Adrenal gland (tissue), 12 donors: ENCODE data around the gene GNB1L. TPM values are rescaled to one million over a fixed set of nuclear protein-coding genes. Genes with fewer than 3 reads are reported as not detected.

ENCODE experiments used
- DNase-seq, 7 donors: peaks; one replicate each; pipeline ENCODE4 v3.0.0-alpha.2; 2019 to 2020
- H3K27ac ChIP-seq, 5 donors: fragments of 200-600 bp; sonication (generic) in 4 of 5; 1 replicate in 3 of 5; 2 replicates in 2 of 5; pipeline versions ENCODE4 v1.5.1 to v1.8.0; 2016 to 2020; ENCODE audit warnings: mild to moderate bottlenecking in 1 of 5
- H3K27me3 ChIP-seq: fragments of 200-600 bp; 2 replicates; pipeline ENCODE4 v1.8.0; 2021
- H3K36me3 ChIP-seq, 2 donors: fragments of 200-600 bp; replicated peaks in 1 of 2; 1 replicate in 1 of 2; 2 replicates in 1 of 2; pipeline versions ENCODE4 v1.5.1 to v1.8.0; 2018 to 2022
- H3K4me1 ChIP-seq, 2 donors: fragments of 200-600 bp; replicated peaks in 1 of 2; 1 replicate in 1 of 2; 2 replicates in 1 of 2; pipeline versions ENCODE4 v1.5.1 to v1.8.0; 2018 to 2021
- H3K4me3 ChIP-seq, 4 donors: fragments of 200-600 bp; sonication (generic) in 3 of 4; one replicate each; pipeline ENCODE4 v1.5.1; 2016 to 2018
- H3K9me3 ChIP-seq, 3 donors: fragments of 200-600 bp; sonication (generic) in 1 of 3; replicated peaks in 1 of 3; 1 replicate in 2 of 3; 2 replicates in 1 of 3; pipeline versions ENCODE4 v1.5.1 to v1.8.0; 2016 to 2021
- CTCF ChIP-seq, 6 experiments: fragments of 450-650 bp in 4 of 6; fragments of 200-600 bp in 2 of 6; sonication (generic) in 1 of 6; IDR thresholded peaks; 1 replicate in 5 of 6; 2 replicates in 1 of 6; pipeline versions ENCODE4 v1.5.1 to v1.8.0; 2016 to 2021; ENCODE audit warnings: antibody characterized with exemption in 6 of 6, mild to moderate bottlenecking in 2 of 6, moderate library complexity in 1 of 6
- POLR2A ChIP-seq, 2 donors: fragments of 450-650 bp; IDR thresholded peaks; one replicate each; pipeline ENCODE4 v1.6.1; 2017; ENCODE audit warnings: antibody characterized with exemption in 2 of 2, mild to moderate bottlenecking in 2 of 2, moderate library complexity in 1 of 2
- WGBS, 4 donors: extraction: QIAGEN DNeasy Blood & Tissue Kit in 2 of 4; methylation state at CpG; one replicate each; pipeline versions ENCODE4 v1.1.5 to v1.1.7; 2013 to 2017; 5-methylcytosine and 5-hydroxymethylcytosine counted together
- intact Hi-C, 2 donors: fragments of 100-400 bp; cut with DNase I; formaldehyde crosslinking; loops; one replicate each; pipeline versions ENCODE4 v1.14.1 to v1.15.0; 2022 to 2023
- polyA plus RNA-seq, 3 donors: library from polyadenylated mRNA; stranded (reverse); fragments of 200-250 nt in 2 of 3; fragments of 350-450 nt in 1 of 3; fragmentation: Illumina TruSeq in 1 of 3; extraction: RNeasy Lipid Tissue Mini Kit (QIAGEN cat#74804) in 1 of 3; gene quantifications; one replicate each; pipeline ENCODE4 v1.2.3, GENCODE V29; 2013 to 2014
- total RNA-seq, 9 donors: library from RNA; depleted of rRNA in 4 of 9; stranded (reverse); fragments of >200 nt in 4 of 9; fragments of 120-200 nt in 1 of 9; fragmentation: NEBNext Ultra II Directional in 1 of 9; extraction: Animal tissue kit (Norgen Biotek cat#: 25700) in 1 of 9; gene quantifications; one replicate each; pipeline versions ENCODE4 v1.1.0 to v1.2.4, GENCODE V29; 2013 to 2023
- donor health status: healthy with polysubstance abuse.
- donor health status: Bipolar disorder and iron deficiency.
- donor health status: DM: yes; HTN: yes; CAD: no.
- donor health status: DM: no; HTN: no; CAD: no.
- donor health status: DM: no; HTN: no; CAD: no.
- donor health status: DM: yes; HTN: yes; CAD: no.

GNB1L gene
- total and polyA plus RNA-seq, 12 donors = 0.26 to 6.6 (median 4.2) TPM; not detected in 1

GRCh38 chr22:19871023-19871844 is 16.6 kb upstream of the GNB1L start:
- H3K9me3 ChIP-seq = no peaks in the 10 kb centered on the region
- H3K27ac ChIP-seq = no peak overlapping the region
- no peak for TF ChIP-seq POLR2A (IDR thresholded peaks at IDR 0.05)
- no peak for TF ChIP-seq CTCF (IDR thresholded peaks at IDR 0.05)
- H3K36me3 ChIP-seq = no peaks in the 10 kb centered on the region
- intact Hi-C loops = no loop called here
- no peak overlapping the region for H3K4me3 ChIP-seq
- no peaks in the 10 kb centered on the region for H3K27me3 ChIP-seq
- 75 to 84% (median 80%) methylated on average over 7 to 19 of the region's 19 CpGs for WGBS, 4 donors
- DNase-seq = peak in 6 of 7 donors; percentile 5 to 24 (median 13)
- H3K4me1 ChIP-seq = no peaks in the 10 kb centered on the region

GRCh38 chr22:19870153-19871022 is 15.7 kb upstream of the GNB1L start:
- Histone ChIP-seq H3K4me3 (no peak overlapping the region), H3K4me1 (no peaks in the 10 kb centered on the region), H3K36me3 (no peaks in the 10 kb centered on the region), H3K27me3 (no peaks in the 10 kb centered on the region), H3K9me3 (no peaks in the 10 kb centered on the region), H3K27ac (no peak overlapping the region)
- intact Hi-C loops = no loop called here
- 87 to 92% (median 90%) methylated on average over 20 to 30 of the region's 30 CpGs for WGBS, 4 donors
- peak in 5 of 7 donors; percentile 5 to 43 (median 10) for DNase-seq
- no peak for TF ChIP-seq CTCF (IDR thresholded peaks at IDR 0.05)
- no peak for TF ChIP-seq POLR2A (IDR thresholded peaks at IDR 0.05)

GRCh38 chr22:19869497-19870152 is 15.0 kb upstream of the GNB1L start:
- no peak for TF ChIP-seq POLR2A (IDR thresholded peaks at IDR 0.05)
- no peak for TF ChIP-seq CTCF (IDR thresholded peaks at IDR 0.05)
- DNase-seq = peak in 5 of 7 donors; percentile 3 to 35 (median 10)
- Histone ChIP-seq H3K9me3 (no peaks in the 10 kb centered on the region), H3K27ac (no peak overlapping the region), H3K36me3 (no peaks in the 10 kb centered on the region), H3K4me3 (no peak overlapping the region), H3K4me1 (no peaks in the 10 kb centered on the region), H3K27me3 (no peaks in the 10 kb centered on the region)
- intact Hi-C loops = no loop called here
- 88 to 98% (median 91%) methylated on average over 7 to 12 of the region's 12 CpGs for WGBS, 4 donors
